GM19025 (cell line): ENCODE data around the gene EME2.

Source experiments
- ATAC-seq: cut with Tn5 transposase; IDR thresholded peaks from one replicate; pipeline ENCODE4 v1.9.1; 2021; ENCODE audit warnings: mild to moderate bottlenecking, low read depth, moderate library complexity; ENCODE audit not compliant: unreplicated experiment

The EME2 gene

DNA sequence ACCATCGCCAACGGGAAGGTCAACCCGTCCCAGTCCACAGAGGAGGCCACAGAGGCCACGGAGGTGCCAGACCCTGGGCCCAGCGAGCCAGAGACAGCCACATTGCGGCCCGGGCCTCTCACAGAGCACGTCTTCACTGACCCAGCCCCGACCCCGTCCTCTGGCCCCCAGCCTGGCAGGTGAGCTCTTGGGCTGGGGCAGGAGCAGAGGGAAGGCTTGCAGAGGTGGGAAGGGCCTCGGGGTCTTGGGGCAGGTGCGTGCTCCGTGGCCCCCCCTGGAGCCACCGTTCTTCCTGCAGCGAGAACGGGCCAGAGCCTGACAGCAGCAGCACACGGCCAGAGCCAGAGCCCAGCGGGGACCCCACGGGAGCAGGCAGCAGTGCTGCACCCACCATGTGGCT is 6.4 kb upstream of the EME2 start:
- ATAC-seq, result no peak

GRCh38 chr16:1766701-1767100 is 5.9 kb upstream of the EME2 start:
- ATAC-seq, result no peak

DNA sequence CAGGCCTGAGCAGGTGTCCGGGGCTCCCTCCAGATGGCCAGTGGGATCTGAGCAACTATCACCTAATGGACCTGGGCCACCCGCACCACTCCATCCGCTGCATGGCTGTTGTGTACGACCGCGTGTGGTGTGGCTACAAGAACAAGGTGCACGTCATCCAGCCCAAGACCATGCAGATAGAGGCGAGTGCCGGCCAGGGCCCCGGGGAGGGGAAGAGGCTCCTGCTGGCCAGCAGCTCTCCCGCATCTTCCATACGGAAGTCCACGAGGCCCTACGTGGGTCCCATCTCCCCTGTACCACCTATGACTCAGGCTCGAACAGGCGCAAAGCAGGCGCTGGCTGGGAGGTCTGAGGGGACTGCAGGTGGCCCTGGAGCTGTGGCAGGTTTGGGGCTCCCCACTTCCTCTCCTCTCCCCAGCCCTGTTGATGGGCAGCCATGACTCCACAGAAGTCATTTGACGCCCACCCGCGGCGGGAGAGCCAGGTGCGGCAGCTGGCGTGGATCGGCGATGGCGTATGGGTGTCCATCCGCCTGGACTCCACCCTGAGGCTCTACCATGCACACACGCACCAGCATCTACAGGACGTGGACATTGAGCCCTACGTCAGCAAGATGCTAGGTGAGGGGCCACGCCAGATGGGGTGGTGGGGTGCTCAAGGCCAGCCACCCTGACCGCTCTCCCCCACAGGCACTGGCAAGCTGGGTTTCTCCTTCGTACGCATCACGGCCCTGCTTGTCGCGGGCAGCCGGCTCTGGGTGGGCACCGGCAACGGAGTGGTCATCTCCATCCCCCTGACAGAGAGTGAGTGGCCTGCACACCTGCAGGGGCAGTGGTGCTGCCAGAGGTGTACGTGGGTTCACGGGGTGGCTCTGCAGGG is 5.3 kb upstream of the EME2 start:
- ATAC-seq, result no peak

DNA sequence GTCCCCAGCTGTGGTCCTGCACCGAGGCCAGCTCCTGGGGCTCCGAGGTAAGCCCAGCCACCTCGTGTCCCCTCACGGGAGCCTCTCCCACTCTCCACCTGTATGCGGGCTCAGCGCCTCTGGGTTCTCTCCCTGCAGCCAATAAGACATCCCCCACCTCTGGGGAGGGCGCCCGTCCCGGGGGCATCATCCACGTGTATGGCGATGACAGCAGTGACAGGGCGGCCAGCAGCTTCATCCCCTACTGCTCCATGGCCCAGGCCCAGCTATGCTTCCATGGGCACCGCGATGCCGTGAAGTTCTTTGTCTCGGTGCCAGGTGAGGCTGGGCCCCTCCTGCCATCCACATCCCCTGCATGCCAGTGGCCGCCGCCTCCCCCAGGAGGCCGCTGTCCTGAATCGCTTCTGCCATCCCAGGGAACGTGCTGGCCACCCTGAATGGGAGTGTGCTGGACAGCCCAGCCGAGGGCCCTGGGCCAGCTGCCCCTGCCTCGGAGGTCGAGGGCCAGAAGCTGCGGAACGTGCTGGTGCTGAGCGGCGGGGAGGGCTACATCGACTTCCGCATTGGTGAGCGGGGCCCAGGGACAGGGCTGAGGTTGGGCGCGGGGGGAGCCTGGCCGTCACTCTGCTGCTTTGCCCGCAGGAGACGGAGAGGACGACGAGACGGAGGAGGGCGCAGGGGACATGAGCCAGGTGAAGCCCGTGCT is 4.4 kb upstream of the EME2 start:
- no peak for ATAC-seq

GRCh38 chr16:1768767-1769401 is 3.7 kb upstream of the EME2 start:
- no peak for ATAC-seq

- ATAC-seq, result no peak
Measured at GRCh38 chr16:1769402-1770300, 3.0 kb upstream of the EME2 start.

DNA sequence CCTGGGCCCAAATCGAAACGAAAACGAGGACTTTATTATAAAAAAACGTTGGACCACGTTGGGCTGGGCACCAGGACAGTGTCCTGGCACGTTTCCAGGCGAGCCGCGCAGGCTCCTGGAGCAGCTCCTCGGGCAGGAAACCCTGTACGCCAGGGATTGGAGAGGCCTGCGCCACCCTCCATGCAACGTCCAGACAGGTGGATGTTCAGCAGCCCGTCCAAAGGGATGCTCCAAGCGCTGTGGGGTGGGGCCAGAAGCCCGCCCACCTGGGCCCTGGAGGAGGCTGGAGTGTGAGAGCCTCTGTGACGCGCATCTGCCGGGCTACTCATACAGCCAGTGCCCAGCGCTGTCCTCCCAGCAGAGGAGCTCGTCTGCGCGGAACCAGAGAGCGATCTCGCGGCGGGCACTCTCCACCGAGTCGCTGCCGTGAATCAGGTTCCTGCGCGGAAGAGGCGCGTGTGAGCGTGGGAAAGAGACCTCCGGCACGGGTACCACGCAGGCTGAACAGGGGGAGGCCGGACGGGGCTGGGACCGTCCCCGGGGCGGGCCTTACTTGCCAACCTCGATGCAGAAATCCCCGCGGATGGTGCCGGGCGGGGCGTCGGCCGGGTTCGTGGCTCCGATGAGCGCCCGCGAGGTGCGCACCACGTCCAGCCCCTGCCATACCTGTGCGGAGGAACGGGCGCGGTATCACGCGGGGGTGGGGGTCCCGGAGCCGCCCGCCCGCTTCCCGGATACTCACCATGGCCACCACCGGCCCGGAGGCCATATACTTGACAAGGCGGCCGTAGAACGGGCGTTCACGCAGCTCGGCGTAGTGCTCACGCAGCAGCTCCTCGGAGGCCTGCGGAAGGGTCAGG is 2.1 kb upstream of the EME2 start:
- no peak for ATAC-seq

- ATAC-seq, result no peak
Measured at GRCh38 chr16:1771188-1771863, 1.3 kb upstream of the EME2 start, which contains the start of gene NME3. Gene NME3 (minus strand): TSS chr16:1771543. CDS start chr16:1771534, 9 bp downstream.

- no peak for ATAC-seq
Measured at GRCh38 chr16:1771864-1772361, 697 bp upstream of the EME2 start.

- ATAC-seq, result peak; percentile 41
Measured at GRCh38 chr16:1772908-1773702, 495 bp downstream of the EME2 start, which contains the start of gene MRPS34. Gene MRPS34 (minus strand): TSS chr16:1773134. CDS start chr16:1773119, 15 bp downstream.

GRCh38 chr16:1773703-1774447 is 1.3 kb downstream of the EME2 start:
- ATAC-seq, result no peak

DNA sequence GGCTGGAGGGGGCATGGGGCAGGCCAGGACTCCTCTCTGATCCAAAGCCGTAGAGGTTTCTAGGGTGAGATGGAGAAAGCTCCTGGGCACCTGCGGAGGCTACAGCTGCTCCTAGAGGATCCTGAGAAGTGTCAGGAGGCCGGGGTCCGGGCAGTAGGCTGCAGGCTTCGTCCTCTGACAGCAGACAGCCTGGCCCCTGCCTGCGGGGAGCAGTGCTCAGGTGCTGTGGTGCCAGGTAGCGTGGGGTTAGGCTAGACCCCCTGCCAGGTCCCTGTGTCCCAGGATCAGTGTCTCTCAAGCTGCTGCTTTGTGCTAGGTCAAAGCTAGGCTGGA is 1.8 kb downstream of the EME2 start:
- ATAC-seq, result no peak

- ATAC-seq, result no peak
Measured at GRCh38 chr16:1775006-1775845, 2.6 kb downstream of the EME2 start.

- no peak for ATAC-seq
Measured at GRCh38 chr16:1775846-1776671, 3.4 kb downstream of the EME2 start.

- no peak for ATAC-seq
Measured at GRCh38 chr16:1776672-1776955, 4.0 kb downstream of the EME2 start.

- ATAC-seq, result no peak
Measured at GRCh38 chr16:1776991-1777374, 4.4 kb downstream of the EME2 start.
